A549 treated with GW870086 at 1 μM for 4 hours (cell line): ENCODE measurements around the gene SLC15A4. TPM values are rescaled to one million over a fixed set of nuclear protein-coding genes. Genes with fewer than 3 reads are reported as not detected.

ENCODE experiments used
- total RNA-seq: library from RNA; stranded (reverse); fragments of 200-300 nt; extraction: Qiagen RNA extraction; gene quantifications from 5 replicates; pipeline ENCODE4 v1.2.3, GENCODE V29; 2022; ENCODE audit warnings: low read depth

The SLC15A4 gene
- 19.5 to 26.9 TPM (median 25.6 TPM) in 5 replicates for total RNA-seq

DNA sequence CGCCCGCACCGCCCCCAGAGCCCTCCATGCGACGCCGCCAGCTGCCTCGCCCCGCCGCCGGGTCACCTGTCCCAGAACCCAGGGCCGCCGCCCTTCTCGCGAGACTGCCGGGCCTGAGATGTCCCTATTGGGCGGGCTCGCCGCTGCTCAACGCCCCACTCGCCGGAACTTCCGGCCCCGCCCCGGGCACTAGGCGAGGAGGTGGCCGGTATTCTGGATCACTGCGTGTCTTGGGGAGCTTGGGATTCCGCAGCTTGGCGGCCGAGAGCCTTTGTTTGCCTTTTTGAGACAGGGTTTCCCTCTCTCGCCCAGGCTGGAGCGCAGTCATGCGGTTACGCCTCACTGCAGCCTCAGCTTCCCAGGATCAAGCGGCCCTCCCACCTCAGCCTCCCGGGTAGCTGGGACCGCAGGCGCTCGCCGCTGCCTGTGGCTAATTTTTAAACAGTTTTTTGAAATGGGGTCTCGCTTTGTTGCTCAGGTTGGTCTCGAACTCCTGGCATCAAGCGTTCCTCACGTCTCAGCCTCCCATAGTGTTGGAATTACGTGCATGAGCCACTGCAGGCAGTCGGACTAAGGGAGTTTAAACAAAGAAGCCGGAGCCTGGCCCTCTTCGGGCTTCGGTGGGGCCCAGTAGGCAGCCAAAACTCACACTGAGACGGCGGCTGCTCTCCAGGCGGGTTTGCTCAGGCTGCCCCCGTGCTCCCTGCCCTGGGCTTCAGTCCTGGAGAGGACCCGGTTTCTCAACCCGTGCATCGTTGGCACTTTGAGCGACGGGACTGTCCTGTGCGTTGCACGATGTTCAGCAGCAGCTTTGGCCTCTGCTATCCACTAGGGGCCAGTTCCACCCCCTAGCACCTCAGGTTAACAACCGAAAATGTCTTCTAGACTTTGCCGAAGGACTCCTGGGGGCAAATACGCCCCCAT is at the start of gene SLC15A4:
Gene SLC15A4, minus strand, starts transcription at position 43 of the 924 bp plus-strand sequence. Its CDS starts 15 bp downstream, at position 28.

DNA sequence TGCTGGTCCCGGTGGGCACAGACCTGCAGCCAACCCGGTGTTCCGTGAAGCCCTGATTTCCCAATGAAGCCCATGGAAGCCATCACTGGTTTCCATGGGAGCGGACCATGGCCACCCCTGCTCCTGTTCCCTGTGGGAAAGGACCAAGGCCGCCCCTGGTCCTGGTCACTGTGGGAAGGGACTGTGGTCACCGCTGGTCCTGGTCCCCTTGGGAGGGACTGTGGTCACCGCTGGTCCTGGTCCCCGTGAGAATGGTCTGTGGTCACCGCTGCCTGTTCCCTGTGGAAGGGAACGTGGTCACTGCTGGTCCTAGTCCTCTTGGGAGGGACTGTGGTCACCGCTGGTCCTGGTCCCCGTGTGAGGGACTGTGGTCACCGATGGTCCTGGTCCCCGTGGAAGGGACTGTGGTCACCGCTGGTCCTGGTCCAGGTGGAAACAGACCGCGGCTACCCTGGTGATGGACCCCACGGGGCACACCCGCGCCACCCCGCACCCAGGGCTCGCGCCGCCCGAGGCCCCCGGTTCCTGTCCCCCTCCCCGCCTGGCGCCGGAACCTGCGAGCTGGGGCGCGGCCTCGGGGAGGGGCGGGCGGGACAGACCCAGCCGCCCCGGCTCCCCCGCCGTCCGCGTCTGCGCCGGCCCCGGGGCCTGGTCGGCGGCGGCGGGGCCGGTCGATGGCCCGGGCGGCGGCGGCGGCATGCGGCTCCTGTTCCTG is 29.3 kb upstream of the SLC15A4 start, which contains the start of gene GLT1D1:
Gene GLT1D1, plus strand, starts transcription at position 594 of the 715 bp plus-strand sequence. Its CDS starts 104 bp downstream, at position 698.

Other genes with a start within 250 kb of the SLC15A4 start
- gene GLT1D1, start 29.5 kb upstream of the SLC15A4 start, total RNA-seq = not detected in 5 replicates